IPS-18c (cell line): Measurements from ENCODE around the gene TMEM88.

Experiments
- H3K4me3 ChIP-seq: 2 replicates; pipeline ENCODE4 v1.7.0; 2013; ENCODE audit warnings: low read depth, mild to moderate bottlenecking, low read length, moderate library complexity; ENCODE audit not compliant: insufficient read depth
- H3K9me3 ChIP-seq: one replicate; pipeline ENCODE4 v1.6.1; 2013; ENCODE audit warnings: mild to moderate bottlenecking, low read length, moderate library complexity; ENCODE audit not compliant: control insufficient read depth, insufficient read depth

TMEM88 gene

GRCh38 chr17:7886227-7887037 is 31.6 kb downstream of the TMEM88 start:
- H3K9me3 ChIP-seq: no peaks in the 10 kb centered on the region

GRCh38 chr17:7887038-7887481 is 32.2 kb downstream of the TMEM88 start:
- Histone ChIP-seq H3K4me3 (peak overlapping the region; percentile 77), H3K9me3 (no peaks in the 10 kb centered on the region)

More at GRCh38 chr17:7886227-7887037, 31.6 kb downstream of the TMEM88 start:
- H3K4me3 ChIP-seq: peak overlapping the region; percentile 77

- Histone ChIP-seq H3K4me3 (peak overlapping the region; percentile 77), H3K9me3 (no peaks in the 10 kb centered on the region)
Observed at GRCh38 chr17:7887482-7888183, 32.8 kb downstream of the TMEM88 start.

- Histone ChIP-seq H3K4me3 (peak within 1 kb of the TSS; percentile 77), H3K9me3 (no peaks in the 10 kb centered on the region)
Observed at GRCh38 chr17:7888184-7888920, 33.5 kb downstream of the TMEM88 start, which contains the start of gene CHD3. Gene CHD3, plus strand, starts transcription at chr17:7888789. Its CDS starts 212 bp downstream, at chr17:7889001.

- no peaks in the 10 kb centered on the region for H3K9me3 ChIP-seq
- H3K4me3 ChIP-seq: no peak overlapping the region
Observed at GRCh38 chr17:7889166-7889955, 34.5 kb downstream of the TMEM88 start.

- Histone ChIP-seq H3K9me3 (no peaks in the 10 kb centered on the region), H3K4me3 (no peak overlapping the region)
Observed at GRCh38 chr17:7893187-7893880, 38.5 kb downstream of the TMEM88 start.

- Histone ChIP-seq H3K9me3 (no peaks in the 10 kb centered on the region), H3K4me3 (no peak overlapping the region)
Observed at GRCh38 chr17:7894226-7894625, 39.4 kb downstream of the TMEM88 start.

GRCh38 chr17:7894866-7895265 is 40.0 kb downstream of the TMEM88 start:
- Histone ChIP-seq H3K4me3 (no peak overlapping the region), H3K9me3 (no peaks in the 10 kb centered on the region)

GRCh38 chr17:7897090-7897489 is 42.2 kb downstream of the TMEM88 start:
- Histone ChIP-seq H3K4me3 (no peak overlapping the region), H3K9me3 (no peaks in the 10 kb centered on the region)

- Histone ChIP-seq H3K9me3 (no peaks in the 10 kb centered on the region), H3K4me3 (no peak overlapping the region)
Observed at GRCh38 chr17:7897773-7898172, 42.9 kb downstream of the TMEM88 start.

GRCh38 chr17:7903154-7904103 is 48.6 kb downstream of the TMEM88 start:
- Histone ChIP-seq H3K4me3 (no peak overlapping the region), H3K9me3 (no peaks in the 10 kb centered on the region)
